ENCODE measurements around the gene LRP1B.

DNA sequence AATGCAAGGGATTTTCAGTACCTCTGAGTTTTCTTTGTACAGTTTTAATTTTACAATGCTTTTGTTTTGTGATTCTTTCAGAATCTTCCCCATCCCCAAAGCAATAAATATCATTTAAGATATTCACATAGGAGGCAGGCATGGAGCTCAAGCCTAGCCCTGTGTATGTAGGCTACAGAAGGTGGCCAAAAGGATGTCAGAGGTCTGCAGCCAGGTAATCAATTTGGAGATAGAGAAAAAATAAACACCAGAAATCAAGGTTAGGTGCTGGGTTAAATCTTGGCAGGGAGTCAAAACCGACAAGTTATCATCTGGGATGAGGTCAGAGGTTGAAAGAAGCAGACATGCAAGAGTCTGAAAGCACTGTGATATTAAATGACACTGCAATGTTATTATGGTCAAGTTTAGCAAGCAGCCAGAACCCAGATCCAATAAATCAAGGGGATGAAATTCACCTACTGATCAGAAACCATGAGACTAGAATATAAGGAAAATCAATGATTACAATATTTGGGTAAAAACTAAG is 45.1 kb upstream of the LRP1B start:
- no peak for TF ChIP-seq POLR2A (IDR thresholded peaks at IDR 0.05)
- TF ChIP-seq CTCF (IDR thresholded peaks at IDR 0.05): no peak

Measured in thyroid gland (tissue), 4 donors.